Measurements from ENCODE around the gene EPB41L4B.

Gene EPB41L4B

GRCh38 chr9:109283012-109283411 is 37.8 kb downstream of the EPB41L4B start:
- TF ChIP-seq, protein P1, sequence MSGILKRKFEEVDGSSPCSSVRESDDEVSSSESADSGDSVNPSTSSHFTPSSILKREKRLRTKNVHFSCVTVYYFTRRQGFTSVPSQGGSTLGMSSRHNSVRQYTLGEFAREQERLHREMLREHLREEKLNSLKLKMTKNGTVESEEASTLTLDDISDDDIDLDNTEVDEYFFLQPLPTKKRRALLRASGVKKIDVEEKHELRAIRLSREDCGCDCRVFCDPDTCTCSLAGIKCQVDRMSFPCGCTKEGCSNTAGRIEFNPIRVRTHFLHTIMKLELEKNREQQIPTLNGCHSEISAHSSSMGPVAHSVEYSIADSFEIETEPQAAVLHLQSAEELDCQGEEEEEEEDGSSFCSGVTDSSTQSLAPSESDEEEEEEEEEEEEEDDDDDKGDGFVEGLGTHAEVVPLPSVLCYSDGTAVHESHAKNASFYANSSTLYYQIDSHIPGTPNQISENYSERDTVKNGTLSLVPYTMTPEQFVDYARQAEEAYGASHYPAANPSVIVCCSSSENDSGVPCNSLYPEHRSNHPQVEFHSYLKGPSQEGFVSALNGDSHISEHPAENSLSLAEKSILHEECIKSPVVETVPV (CRISPR knock-in tag; IDR thresholded peaks at IDR 0.05): no peak
- no peak for TF ChIP-seq TCF4 (CRISPR knock-in tag; IDR thresholded peaks at IDR 0.05; ENCODE audit: borderline replicate concordance)
- no peak for TF ChIP-seq ZNF565 (CRISPR knock-in tag; conservative IDR thresholded peaks at IDR 0.05; ENCODE audit: low read depth)
- TF ChIP-seq SNAI2 (CRISPR knock-in tag; IDR thresholded peaks at IDR 0.05): no peak
- TF ChIP-seq ZFP3 (CRISPR knock-in tag; IDR thresholded peaks at IDR 0.05): no peak
- no peak for TF ChIP-seq RARB (CRISPR knock-in tag; IDR thresholded peaks at IDR 0.05)
- no peak for TF ChIP-seq ARNTL (CRISPR knock-in tag; IDR thresholded peaks at IDR 0.05; ENCODE audit: borderline replicate concordance, low read depth)
- TF ChIP-seq PPARA (CRISPR knock-in tag; IDR thresholded peaks at IDR 0.05; ENCODE audit: borderline replicate concordance): no peak
- TF ChIP-seq ZNF70 (CRISPR knock-in tag; IDR thresholded peaks at IDR 0.05): no peak
- TF ChIP-seq CSDC2 (CRISPR knock-in tag; IDR thresholded peaks at IDR 0.05): no peak
- TF ChIP-seq POU6F1 (CRISPR knock-in tag; IDR thresholded peaks at IDR 0.05; ENCODE audit: borderline replicate concordance, low read depth): no peak
- no peak for TF ChIP-seq OSR1 (CRISPR knock-in tag; IDR thresholded peaks at IDR 0.05)
- no peak for TF ChIP-seq TOX (CRISPR knock-in tag; IDR thresholded peaks at IDR 0.05; ENCODE audit: borderline replicate concordance)
- no peak for TF ChIP-seq BACH2 (CRISPR knock-in tag; IDR thresholded peaks at IDR 0.05; ENCODE audit: borderline replicate concordance)
- TF ChIP-seq ZC3H10 (CRISPR knock-in tag; IDR thresholded peaks at IDR 0.05): no peak
- no peak for TF ChIP-seq ISL1 (CRISPR knock-in tag; IDR thresholded peaks at IDR 0.05)
- TF ChIP-seq TSHZ2 (CRISPR knock-in tag; IDR thresholded peaks at IDR 0.05): no peak
- TF ChIP-seq ZFP30 (CRISPR knock-in tag; IDR thresholded peaks at IDR 0.05): no peak
- TF ChIP-seq GLIS3 (CRISPR knock-in tag; IDR thresholded peaks at IDR 0.05): no peak
- no peak for TF ChIP-seq CREB5 (CRISPR knock-in tag; IDR thresholded peaks at IDR 0.05; ENCODE audit: low read depth)

DNA sequence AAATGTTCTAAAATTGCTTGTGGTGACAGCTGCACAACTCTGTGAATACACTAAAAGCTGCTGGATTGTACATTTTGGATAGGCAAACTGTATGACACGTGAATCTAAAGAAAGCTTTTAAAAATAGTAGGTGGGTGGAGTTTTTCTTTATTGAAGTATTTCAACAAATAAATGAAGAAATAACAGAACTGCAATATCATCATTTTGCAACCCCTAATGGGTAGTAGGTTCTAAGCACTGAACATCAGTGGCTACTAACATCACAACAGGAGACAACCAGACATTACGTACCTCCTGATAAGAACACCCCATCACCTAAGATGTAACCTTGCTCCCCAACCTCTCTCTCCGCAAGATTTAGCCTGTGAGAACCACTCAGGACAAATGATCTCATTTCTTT is 38.6 kb downstream of the EPB41L4B start:
- TF ChIP-seq ARNTL (CRISPR knock-in tag; IDR thresholded peaks at IDR 0.05; ENCODE audit: borderline replicate concordance, low read depth) (no peak), ESRRG (CRISPR knock-in tag; IDR thresholded peaks at IDR 0.05) (no peak), CREB5 (CRISPR knock-in tag; IDR thresholded peaks at IDR 0.05; ENCODE audit: low read depth) (no peak), RARB (CRISPR knock-in tag; IDR thresholded peaks at IDR 0.05) (no peak), ISL1 (CRISPR knock-in tag; IDR thresholded peaks at IDR 0.05) (no peak), ZNF8 (CRISPR knock-in tag; IDR thresholded peaks at IDR 0.05) (no peak), PPARA (CRISPR knock-in tag; IDR thresholded peaks at IDR 0.05; ENCODE audit: borderline replicate concordance) (no peak)
- TF ChIP-seq, protein P1 (CRISPR knock-in tag; IDR thresholded peaks at IDR 0.05): no peak

More at GRCh38 chr9:109283012-109283411, 37.8 kb downstream of the EPB41L4B start:
- no peak for ATAC-seq

More for the DNA sequence above, 38.6 kb downstream of the EPB41L4B start:
- ATAC-seq: no peak
